NCI-H748 (cell line): ENCODE results near the gene DNAI4.
"Not testable (repeated sequence)": the region's sequence is repeated elsewhere in the genome, so short reads cannot be mapped to it uniquely, and the experiment has no call there.

ENCODE experiments used
- DNase-seq: peaks from one replicate; lab custom pipeline; 2025; ENCODE audit not compliant: unreplicated experiment; lab: John Stamatoyannopoulos, UW

DNAI4 gene

GRCh38 chr1:66848193-66848592 lies 76.5 kb downstream of the DNAI4 start:
- no peak for DNase-seq

- no peak for DNase-seq
Observed at GRCh38 chr1:66840929-66841328, 83.7 kb downstream of the DNAI4 start.

GRCh38 chr1:66834926-66835325 lies 89.7 kb downstream of the DNAI4 start:
- DNase-seq, result no peak

- no peak for DNase-seq
Observed at GRCh38 chr1:66833112-66833511, 91.5 kb downstream of the DNAI4 start.

- no peak for DNase-seq
Observed at GRCh38 chr1:66831529-66832239, 93.0 kb downstream of the DNAI4 start.

GRCh38 chr1:66824771-66825170 lies 99.9 kb downstream of the DNAI4 start:
- DNase-seq, result no peak

GRCh38 chr1:66809736-66810326 lies 114.8 kb downstream of the DNAI4 start:
- no peak for DNase-seq

- no peak for DNase-seq
Observed at GRCh38 chr1:66809245-66809644, 115.4 kb downstream of the DNAI4 start.

GRCh38 chr1:66795839-66796238 lies 128.8 kb downstream of the DNAI4 start:
- DNase-seq, result not testable (repeated sequence)

- DNase-seq, result no peak
Observed at GRCh38 chr1:66791621-66792610, 132.7 kb downstream of the DNAI4 start.

- DNase-seq, result no peak
Observed at GRCh38 chr1:66788231-66788939, 136.3 kb downstream of the DNAI4 start.

- no peak for DNase-seq
Observed at GRCh38 chr1:66787641-66788040, 137.0 kb downstream of the DNAI4 start.

GRCh38 chr1:66785800-66786199 lies 138.9 kb downstream of the DNAI4 start:
- not testable (repeated sequence) for DNase-seq

- no peak for DNase-seq
Observed at GRCh38 chr1:66779475-66780078, 145.1 kb downstream of the DNAI4 start.

- DNase-seq, result no peak
Observed at GRCh38 chr1:66778969-66779368, 145.7 kb downstream of the DNAI4 start.

GRCh38 chr1:66778266-66778665 lies 146.4 kb downstream of the DNAI4 start:
- peak; percentile 89 for DNase-seq

GRCh38 chr1:66777831-66778230 lies 146.8 kb downstream of the DNAI4 start:
- DNase-seq, result peak; percentile 86

- no peak for DNase-seq
Observed at GRCh38 chr1:66775646-66776045, 149.0 kb downstream of the DNAI4 start.

- DNase-seq, result no peak
Observed at GRCh38 chr1:66774438-66774837, 150.2 kb downstream of the DNAI4 start.

GRCh38 chr1:66773227-66773626 lies 151.4 kb downstream of the DNAI4 start:
- DNase-seq, result no peak

- DNase-seq, result peak; percentile 46
Observed at GRCh38 chr1:66770694-66771093, 154.0 kb downstream of the DNAI4 start.
